NB4 (cell line): ENCODE measurements around the gene COA1.

ENCODE experiments used
- CTCF ChIP-seq: IDR thresholded peaks from one replicate; pipeline ENCODE4 v1.5.1; 2012; ENCODE audit warnings: low read depth, low read length
- MAX ChIP-seq: IDR thresholded peaks from 2 replicates; pipeline ENCODE4 v1.6.1; 2011; ENCODE audit warnings: low read depth, low read length
- POLR2A ChIP-seq: IDR thresholded peaks from 2 replicates; pipeline ENCODE4 v1.6.1; 2011; ENCODE audit warnings: mild to moderate bottlenecking; ENCODE audit not compliant: insufficient read length; ENCODE audit errors: extremely low read depth

DNA sequence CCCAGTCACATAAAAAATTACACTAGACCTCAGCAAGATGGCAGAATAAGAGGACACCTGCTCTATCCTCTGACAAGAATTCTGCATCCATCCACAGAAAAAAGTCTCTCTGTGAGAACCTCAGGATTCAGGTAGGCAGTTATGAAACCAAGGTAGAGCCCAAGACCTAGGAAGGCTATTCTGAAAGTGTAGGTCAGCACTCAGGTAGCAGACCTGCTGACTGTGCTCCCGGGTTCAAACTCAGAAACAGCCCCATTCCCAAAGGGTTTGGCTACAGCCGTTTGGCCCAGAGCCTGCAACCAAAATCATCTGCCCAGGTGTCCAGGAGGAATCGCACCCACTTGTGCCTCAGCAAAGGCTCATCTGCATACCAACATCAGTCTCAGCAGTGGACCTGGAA lies 37.7 kb downstream of the COA1 start:
- no peak for TF ChIP-seq CTCF
- no peak for TF ChIP-seq POLR2A
- no peak for TF ChIP-seq MAX
